ENCODE results near the gene SEMA4A.

DNA sequence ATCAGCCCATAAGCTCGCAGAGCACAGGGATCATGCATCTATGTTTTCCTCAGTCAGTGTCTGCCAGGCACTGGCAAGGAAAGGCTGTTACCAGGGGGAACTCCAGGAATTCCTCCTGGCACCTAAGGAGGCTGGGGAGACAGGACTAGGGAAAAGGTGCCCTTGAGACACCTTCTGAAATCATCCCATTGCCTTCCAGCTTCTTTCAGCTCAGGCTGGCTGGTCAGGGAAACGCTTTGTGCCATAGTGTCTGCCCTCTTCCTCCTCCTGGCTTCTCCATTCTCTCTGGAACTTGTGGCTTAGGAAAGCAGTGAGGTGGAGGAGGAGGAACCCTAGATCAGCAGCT is 25.1 kb upstream of the SEMA4A start:
- TF ChIP-seq, protein P1, sequence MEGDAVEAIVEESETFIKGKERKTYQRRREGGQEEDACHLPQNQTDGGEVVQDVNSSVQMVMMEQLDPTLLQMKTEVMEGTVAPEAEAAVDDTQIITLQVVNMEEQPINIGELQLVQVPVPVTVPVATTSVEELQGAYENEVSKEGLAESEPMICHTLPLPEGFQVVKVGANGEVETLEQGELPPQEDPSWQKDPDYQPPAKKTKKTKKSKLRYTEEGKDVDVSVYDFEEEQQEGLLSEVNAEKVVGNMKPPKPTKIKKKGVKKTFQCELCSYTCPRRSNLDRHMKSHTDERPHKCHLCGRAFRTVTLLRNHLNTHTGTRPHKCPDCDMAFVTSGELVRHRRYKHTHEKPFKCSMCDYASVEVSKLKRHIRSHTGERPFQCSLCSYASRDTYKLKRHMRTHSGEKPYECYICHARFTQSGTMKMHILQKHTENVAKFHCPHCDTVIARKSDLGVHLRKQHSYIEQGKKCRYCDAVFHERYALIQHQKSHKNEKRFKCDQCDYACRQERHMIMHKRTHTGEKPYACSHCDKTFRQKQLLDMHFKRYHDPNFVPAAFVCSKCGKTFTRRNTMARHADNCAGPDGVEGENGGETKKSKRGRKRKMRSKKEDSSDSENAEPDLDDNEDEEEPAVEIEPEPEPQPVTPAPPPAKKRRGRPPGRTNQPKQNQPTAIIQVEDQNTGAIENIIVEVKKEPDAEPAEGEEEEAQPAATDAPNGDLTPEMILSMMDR (IDR thresholded peaks at IDR 0.05) = no peak
- no peak for TF ChIP-seq POLR2A (IDR thresholded peaks at IDR 0.05)

Data from body of pancreas (tissue), 4 donors.